ENCODE measurements around the gene APC2.

Gene APC2

DNA sequence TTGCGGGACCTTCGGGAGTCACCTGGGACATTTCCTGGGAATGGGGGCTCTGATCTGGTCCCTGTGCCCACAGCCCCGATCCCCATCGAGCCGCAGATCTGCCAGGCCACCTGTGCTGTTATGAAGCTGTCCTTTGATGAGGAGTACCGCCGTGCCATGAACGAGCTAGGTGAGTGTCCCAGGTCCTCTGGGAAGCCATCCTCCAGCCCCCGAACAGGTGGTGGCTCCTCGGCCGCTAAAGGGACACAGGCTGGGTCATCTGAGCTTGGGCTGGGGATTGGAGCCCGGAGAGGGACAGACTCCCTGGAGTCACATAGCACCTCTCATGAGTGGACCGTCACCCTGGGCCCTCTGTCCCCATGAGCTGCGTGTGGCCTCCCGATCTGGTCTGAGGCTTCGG is 8.0 kb downstream of the APC2 start:
- TF ChIP-seq CTCF (conservative IDR thresholded peaks at IDR 0.05; ENCODE audit: low read length): no peak
- no peak for DNase-seq (ENCODE audit: low read depth)
- no peak overlapping the region for H3K4me3 ChIP-seq (ENCODE audit: low read length)

DNA sequence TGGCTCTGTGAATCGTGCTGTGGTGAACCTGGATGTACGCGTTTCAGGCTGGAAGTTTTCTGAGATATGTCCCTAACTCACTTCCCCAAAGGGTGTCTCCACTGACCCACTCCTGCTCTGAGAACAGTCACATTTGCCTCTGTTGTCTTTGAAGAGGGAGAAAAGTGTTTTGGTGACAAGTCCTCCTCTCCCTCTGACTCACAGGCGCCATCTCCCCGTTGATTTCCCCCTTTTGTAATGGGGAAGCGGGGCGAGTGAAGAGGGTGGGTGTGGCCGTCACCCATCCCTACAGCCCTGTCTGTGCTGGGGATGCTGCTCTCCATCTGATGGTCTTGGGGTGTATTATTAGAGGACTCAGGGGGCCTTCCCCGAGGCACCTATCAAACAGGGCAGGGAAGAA is 9.6 kb downstream of the APC2 start:
- no peak for DNase-seq (ENCODE audit: low read depth)
- no peak for TF ChIP-seq CTCF (conservative IDR thresholded peaks at IDR 0.05; ENCODE audit: low read length)
- no peak overlapping the region for H3K4me3 ChIP-seq (ENCODE audit: low read length)

DNA sequence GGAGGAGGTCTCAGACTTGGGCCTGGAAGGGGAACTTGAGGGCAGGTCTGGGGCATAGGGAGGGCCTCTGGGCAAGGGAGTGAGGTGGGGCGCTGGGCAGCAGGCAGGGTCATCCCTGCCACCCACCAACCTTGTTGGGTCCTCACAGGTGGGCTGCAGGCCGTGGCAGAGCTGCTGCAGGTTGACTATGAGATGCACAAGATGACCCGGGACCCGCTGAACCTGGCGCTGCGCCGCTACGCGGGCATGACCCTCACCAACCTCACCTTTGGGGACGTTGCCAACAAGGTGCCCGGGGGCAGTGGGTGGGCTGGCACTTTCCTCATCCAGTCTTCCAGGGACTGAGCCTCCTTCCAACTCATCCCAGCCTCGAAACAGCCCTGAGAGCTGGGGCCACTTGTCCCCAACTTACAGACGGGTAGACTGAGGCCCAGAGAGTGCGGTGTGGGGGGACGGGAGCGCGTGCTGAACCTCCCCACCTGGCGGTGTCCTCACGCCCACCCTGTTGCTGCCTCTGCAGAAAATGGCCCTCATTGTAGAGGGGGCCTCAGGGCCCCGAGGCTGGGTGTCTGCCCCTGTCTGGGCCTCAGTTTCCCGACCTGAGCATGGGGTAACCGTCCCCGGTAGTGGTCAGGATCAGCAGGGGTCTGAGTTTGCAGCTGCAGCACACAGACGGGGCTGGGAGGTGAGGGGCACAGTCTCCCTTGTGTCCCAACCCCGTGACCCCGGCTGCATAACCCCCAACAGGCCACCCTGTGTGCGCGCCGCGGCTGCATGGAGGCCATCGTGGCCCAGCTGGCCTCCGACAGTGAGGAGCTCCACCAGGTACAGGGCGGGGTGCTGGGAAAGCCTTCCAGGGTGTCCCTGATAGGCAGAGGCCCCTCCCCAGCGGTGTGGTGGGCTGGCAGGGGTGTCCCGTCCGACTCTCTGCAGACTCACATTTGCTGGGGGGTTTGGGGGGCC is 10.4 kb downstream of the APC2 start:
- no peak for DNase-seq (ENCODE audit: low read depth)
- no peak for TF ChIP-seq CTCF (conservative IDR thresholded peaks at IDR 0.05; ENCODE audit: low read length)
- no peak overlapping the region for H3K4me3 ChIP-seq (ENCODE audit: low read length)

- no peak for DNase-seq (ENCODE audit: low read depth)
- no peak overlapping the region for H3K4me3 ChIP-seq (ENCODE audit: low read length)
- no peak for TF ChIP-seq CTCF (conservative IDR thresholded peaks at IDR 0.05; ENCODE audit: low read length)
Measured at GRCh38 chr19:1461862-1462261, 11.9 kb downstream of the APC2 start.

DNA sequence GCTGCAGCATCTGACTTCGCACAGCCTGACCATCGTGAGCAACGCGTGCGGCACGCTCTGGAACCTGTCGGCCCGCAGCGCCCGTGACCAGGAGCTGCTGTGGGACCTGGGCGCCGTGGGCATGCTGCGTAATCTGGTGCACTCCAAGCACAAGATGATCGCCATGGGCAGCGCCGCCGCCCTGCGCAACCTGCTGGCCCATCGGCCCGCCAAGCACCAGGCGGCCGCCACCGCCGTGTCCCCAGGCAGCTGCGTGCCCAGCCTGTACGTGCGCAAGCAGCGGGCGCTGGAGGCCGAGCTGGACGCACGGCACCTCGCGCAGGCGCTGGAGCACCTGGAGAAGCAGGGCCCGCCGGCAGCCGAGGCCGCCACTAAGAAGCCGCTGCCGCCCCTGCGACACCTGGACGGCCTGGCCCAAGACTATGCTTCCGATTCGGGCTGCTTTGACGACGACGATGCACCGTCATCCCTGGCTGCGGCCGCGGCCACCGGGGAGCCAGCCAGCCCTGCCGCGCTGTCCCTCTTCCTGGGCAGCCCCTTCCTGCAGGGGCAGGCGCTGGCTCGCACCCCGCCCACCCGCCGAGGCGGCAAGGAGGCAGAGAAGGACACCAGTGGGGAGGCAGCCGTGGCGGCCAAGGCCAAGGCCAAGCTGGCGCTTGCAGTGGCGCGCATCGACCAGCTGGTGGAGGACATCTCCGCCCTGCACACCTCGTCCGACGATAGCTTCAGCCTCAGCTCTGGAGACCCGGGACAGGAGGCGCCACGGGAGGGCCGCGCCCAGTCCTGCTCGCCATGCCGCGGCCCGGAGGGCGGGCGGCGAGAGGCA is 15.5 kb downstream of the APC2 start:
- peak; percentile 47 for DNase-seq (ENCODE audit: low read depth)
- no peak overlapping the region for H3K4me3 ChIP-seq (ENCODE audit: low read length)
- peak; percentile 47 for TF ChIP-seq CTCF (conservative IDR thresholded peaks at IDR 0.05; ENCODE audit: low read length)

GRCh38 chr19:1466018-1466460 is 16.1 kb downstream of the APC2 start:
- H3K4me3 ChIP-seq (ENCODE audit: low read length): no peak overlapping the region
- no peak for TF ChIP-seq CTCF (conservative IDR thresholded peaks at IDR 0.05; ENCODE audit: low read length)
- DNase-seq (ENCODE audit: low read depth): no peak

All from AG10803 (cell line).